ENCODE measurements around the gene RBM39. TPM values are rescaled to one million over a fixed set of nuclear protein-coding genes. Genes with fewer than 3 reads are reported as not detected.
"Not testable (repeated sequence)": the region's sequence is repeated elsewhere in the genome, so short reads cannot be mapped to it uniquely, and the experiment has no call there.

Gene RBM39
- total RNA-seq, 1 experiment from 2014 or later = 390 TPM

GRCh38 chr20:35726842-35727711 is 15.0 kb downstream of the RBM39 start:
- DNase-seq (ENCODE audit: low spot score) = no peak

DNA sequence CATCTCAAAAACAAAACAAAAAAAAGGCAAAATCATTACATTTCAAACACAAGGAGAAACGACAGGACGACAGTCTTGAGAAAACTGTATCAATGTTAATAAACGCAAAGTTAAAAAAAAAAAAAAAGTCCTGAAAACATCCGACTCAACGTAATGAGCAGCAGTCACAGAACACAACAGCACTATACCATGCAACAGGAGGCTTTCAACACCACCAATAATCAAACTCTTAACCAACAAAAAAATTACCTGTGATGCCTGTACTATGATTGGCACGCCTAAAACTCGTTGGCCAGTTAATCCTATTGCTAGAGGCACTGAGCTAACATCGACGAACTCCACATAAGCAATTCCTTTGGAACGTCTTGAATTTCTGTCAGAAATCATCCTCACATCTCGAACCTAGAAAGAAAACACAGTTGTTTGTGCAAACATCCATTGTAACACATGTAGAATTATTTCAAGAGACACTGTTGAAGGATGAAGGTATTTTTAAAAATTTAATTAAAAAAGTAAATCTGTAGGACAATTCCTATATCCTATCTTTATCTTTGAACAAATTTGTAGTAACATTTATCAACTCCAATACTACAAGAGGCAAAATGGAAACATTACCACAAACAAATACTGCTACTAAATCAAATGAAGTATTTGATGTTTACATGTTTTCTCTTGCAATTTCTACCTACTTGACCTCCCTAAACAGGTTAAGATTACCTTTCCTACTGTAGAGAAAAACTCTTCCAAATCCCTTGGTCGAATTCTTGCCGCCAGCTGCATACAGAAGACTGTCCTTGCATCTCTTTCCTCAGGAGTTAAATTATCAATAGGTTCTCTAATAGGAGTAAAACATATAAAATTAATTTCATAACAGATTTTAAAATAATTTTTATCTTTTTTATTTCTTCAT is 17.5 kb downstream of the RBM39 start:
- no peak for DNase-seq (ENCODE audit: low spot score)

DNA sequence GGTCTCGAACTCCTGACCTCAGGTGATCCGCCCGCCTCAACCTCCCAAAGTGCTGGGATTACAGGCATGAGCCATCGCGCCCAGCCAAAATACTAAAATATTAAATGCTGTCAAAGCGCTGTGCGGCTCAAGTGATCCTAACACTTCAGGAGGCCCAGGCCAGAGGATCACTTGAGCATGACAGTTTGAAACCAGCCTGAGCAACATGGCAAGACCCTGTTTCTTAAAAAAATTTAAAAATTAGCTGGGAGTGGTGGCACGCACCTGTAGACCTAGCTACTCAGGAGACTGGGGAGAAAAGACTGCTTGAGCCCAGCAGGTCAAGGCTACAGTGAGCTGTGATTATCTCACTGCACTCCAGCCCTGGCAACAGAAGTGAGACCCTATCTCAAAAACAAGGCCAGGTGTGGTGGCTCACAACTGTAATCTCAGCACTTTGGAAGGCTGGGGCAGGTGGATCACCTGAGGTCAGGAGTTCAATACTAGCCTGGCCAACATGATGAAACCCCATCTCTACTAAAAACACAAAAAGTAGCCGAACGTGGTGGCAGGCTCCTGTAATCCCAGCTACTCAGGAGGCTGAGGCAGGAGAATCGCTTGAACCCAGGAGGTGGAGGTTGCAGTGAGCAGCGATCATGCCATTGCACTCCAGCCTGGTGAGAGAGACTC is 18.3 kb downstream of the RBM39 start:
- not testable (repeated sequence) for DNase-seq (ENCODE audit: low spot score)

DNA sequence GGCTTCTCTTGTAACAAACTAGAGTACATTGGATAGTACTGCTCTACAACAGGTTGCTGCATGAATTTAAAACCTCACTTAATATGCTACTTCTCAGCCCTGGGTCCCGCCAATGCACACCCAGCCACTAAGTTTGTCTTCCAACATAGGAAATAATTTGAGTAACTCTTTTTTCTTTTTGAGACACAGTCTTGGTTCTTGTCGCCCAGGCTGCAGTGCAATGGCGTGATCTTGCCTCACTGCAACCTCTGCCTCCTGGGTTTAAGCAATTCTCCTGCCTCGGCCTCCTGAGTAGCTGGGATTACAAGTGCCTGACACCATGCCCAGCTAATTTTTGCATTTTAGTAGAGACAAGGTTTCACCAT is 18.8 kb downstream of the RBM39 start:
- not testable (repeated sequence) for DNase-seq (ENCODE audit: low spot score)

DNA sequence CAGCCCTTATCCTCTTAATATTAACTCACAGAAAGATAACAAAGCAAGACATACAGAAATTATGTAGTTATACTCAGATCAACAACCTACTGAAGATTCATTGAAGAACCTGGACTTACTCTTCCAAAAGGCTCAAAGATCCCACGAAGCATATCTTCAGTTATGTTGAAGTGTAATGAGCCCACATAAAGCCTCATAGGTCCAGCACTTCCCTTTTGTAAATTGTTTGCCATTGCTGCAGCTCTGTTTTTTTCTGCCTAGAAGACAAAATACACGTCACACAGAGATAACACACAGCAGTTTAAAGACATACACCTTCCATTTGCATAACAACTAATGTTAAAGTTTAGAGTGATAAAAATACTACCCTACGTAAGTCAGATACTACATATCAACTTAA is 20.4 kb downstream of the RBM39 start:
- no peak for DNase-seq (ENCODE audit: low spot score)

- no peak for DNase-seq (ENCODE audit: low spot score)
These were observed 20.8 kb downstream of the RBM39 start for GRCh38 chr20:35721219-35721618.

DNA sequence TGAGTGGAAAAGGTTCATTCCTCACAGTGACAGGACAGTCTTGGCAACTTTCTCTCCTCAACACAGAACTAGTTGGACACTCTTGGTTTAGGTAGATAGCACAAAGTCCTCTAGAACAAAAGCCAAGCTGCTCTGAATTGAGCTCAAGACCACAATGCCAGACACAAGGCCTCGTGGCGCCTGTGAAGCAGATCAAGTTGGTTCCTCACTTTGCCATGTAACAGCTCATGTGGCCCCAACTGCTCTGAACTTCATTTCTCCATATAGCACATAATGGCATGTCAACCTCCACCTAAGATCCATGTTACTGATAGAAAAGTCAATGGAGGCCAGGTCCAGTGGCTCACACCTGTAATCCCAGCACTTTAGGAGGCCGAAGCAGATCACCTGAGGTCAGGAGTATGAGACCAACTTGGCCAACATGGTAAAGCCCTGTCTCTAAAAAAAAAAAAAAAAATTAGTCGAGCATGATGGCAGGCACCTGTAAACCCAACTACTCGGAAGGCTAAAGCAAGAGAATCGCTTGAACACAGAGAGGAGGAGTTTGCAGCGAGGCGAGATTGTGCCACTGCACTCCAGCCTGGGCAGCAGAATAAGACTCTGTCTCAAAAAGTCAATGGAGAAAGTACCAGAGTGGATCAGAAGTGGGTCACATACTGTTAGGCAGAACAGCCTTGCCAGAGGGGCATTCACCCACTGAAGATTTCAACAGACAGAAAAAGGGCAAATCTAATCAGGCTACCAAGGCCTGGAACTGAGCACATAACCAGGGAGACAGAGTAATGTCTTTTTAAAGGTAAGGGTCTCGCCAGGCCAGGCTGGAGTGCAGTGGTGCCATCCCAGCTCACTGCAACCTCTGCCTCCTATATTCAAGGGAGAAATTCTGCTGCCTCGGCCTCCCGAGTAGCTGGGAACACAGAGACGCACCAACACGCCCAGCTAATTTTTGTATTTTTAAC is 21.6 kb downstream of the RBM39 start:
- no peak for DNase-seq (ENCODE audit: low spot score)

GRCh38 chr20:35719717-35720116 is 22.3 kb downstream of the RBM39 start:
- DNase-seq (ENCODE audit: low spot score) = no peak

- DNase-seq (ENCODE audit: low spot score) = no peak
These were observed 23.0 kb downstream of the RBM39 start for GRCh38 chr20:35718972-35719635.

GRCh38 chr20:35718321-35718720 is 23.7 kb downstream of the RBM39 start:
- not testable (repeated sequence) for DNase-seq (ENCODE audit: low spot score)

GRCh38 chr20:35716330-35716729 is 25.7 kb downstream of the RBM39 start:
- DNase-seq (ENCODE audit: low spot score) = no peak

DNA sequence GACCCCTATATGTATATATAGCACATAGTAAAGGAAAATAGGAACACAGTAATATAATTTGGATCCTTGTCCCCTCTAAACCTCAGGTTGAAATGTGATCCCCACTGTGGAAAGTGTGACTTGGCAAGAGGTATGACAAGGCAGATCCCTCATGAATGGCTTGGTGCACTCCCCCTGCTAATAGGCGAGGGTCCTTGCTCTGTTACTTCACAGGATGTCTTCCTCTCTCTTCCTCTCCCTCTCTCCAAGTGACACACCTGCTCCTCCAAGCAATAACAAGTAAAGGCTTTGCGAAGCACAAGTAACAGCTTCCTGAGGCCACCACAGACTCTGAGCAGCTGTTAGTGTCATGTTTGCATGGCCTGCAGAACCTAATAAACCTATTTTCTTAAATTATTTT is 26.4 kb downstream of the RBM39 start:
- DNase-seq (ENCODE audit: low spot score) = no peak

GRCh38 chr20:35714127-35714526 is 27.9 kb downstream of the RBM39 start:
- no peak for DNase-seq (ENCODE audit: low spot score)

GRCh38 chr20:35713120-35713519 is 28.9 kb downstream of the RBM39 start:
- DNase-seq (ENCODE audit: low spot score) = not testable (repeated sequence)

GRCh38 chr20:35711588-35712209 is 30.4 kb downstream of the RBM39 start:
- no peak for DNase-seq (ENCODE audit: low spot score)

- no peak for DNase-seq (ENCODE audit: low spot score)
These were observed 31.0 kb downstream of the RBM39 start for GRCh38 chr20:35710884-35711587.

GRCh38 chr20:35710039-35710438 is 32.0 kb downstream of the RBM39 start:
- DNase-seq (ENCODE audit: low spot score) = no peak

DNA sequence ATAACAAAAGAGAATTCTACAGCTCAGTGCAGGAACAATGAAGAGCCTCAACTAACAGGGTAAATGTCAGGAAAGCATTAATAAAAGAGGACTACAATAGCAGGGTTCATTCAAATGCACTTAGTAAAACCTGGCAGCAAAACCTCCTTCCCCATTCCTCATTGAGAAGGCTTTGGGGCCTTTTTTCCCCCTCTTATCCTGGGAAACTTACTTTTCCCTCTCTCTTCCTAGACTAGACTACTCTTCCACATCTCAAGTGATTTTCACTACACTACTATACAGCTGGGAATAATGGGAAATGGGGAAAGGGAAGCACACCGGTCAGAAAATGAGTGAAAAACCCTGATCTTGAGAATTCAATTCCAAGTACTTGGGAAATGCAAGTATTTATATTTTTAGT is 32.8 kb downstream of the RBM39 start:
- no peak for DNase-seq (ENCODE audit: low spot score)

- no peak for DNase-seq (ENCODE audit: low spot score)
These were observed 33.6 kb downstream of the RBM39 start for GRCh38 chr20:35708502-35708901.

All from HT-29 (cell line).